GM12878 (cell line): ENCODE results near the gene KIF14. TPM values are rescaled to one million over a fixed set of nuclear protein-coding genes. Genes with fewer than 3 reads are reported as not detected.

Experiments used
- BMI1 ChIP-seq: fragments of 450-650 bp; IDR thresholded peaks from 2 replicates; pipeline ENCODE4 v1.6.1; 2016; ENCODE audit warnings: mild to moderate bottlenecking, moderate library complexity, borderline replicate concordance
- IKZF2 ChIP-seq, 2 experiments: fragments of 450-650 bp; IDR thresholded peaks; 2 replicates each; pipeline ENCODE4 v1.6.1; 2017; ENCODE audit warnings: mild to moderate bottlenecking in 2 of 2, moderate library complexity in 2 of 2
- NBN ChIP-seq: fragments of 450-650 bp; IDR thresholded peaks from 2 replicates; pipeline ENCODE4 v1.6.1; 2016
- YBX1 ChIP-seq: fragments of 450-650 bp; IDR thresholded peaks from 2 replicates; pipeline ENCODE4 v1.6.1; 2016; ENCODE audit warnings: antibody characterized with exemption
- polyA plus RNA-seq, 11 experiments: library from polyadenylated mRNA; depleted of rRNA in 4 of 11; unstranded in 6 of 11; stranded (reverse) in 5 of 11; fragments of >200 nt; fragmentation: Nextera tagmentation in 4 of 11; fragmentation: Illumina TruSeq in 1 of 11; extraction: Ambion mirVana in 4 of 11; extraction: Trizol in 1 of 11; gene quantifications; 1 replicate in 1 of 11; 2 replicates in 10 of 11; pipeline versions ENCODE4 v1.2.1 to v1.2.3, GENCODE V29; 2011 to 2016; ENCODE audit warnings: inconsistent platforms in 2 of 11, missing spikeins in 2 of 11, low read depth in 1 of 11
- total RNA-seq, 4 experiments: library from RNA; depleted of rRNA in 3 of 4; stranded (reverse); fragments of >200 nt in 3 of 4; fragmentation: Illumina TruSeq in 1 of 4; extraction: Trizol in 1 of 4; gene quantifications; 2 replicates each; pipeline versions ENCODE4 v1.2.1 to v1.2.3, GENCODE V29; 2013 to 2021
- TF ChIP-seq, protein P1 (sequence below): fragments of 450-650 bp; IDR thresholded peaks from 2 replicates; pipeline ENCODE4 v1.6.1; 2017; ENCODE audit warnings: mild to moderate bottlenecking, moderate library complexity
- TF ChIP-seq, protein P2 (sequence below): fragments of 450-650 bp; IDR thresholded peaks from 2 replicates; pipeline ENCODE4 v1.6.1; 2017; ENCODE audit warnings: mild to moderate bottlenecking, low read depth, inconsistent platforms; ENCODE audit not compliant: poor library complexity, severe bottlenecking
- TF ChIP-seq, protein P3 (sequence below): fragments of 450-650 bp; formaldehyde crosslinking; IDR thresholded peaks from 2 replicates; pipeline ENCODE4 v1.4.0; 2022; ENCODE audit warnings: mild to moderate bottlenecking, moderate library complexity

The KIF14 gene
- total and polyA plus RNA-seq, 10 of the 15 experiments (the other 5 are each of a cell fraction or from before 2014, with no cell fraction given), result 6.8 to 25.5 (median 14.4) TPM

DNA sequence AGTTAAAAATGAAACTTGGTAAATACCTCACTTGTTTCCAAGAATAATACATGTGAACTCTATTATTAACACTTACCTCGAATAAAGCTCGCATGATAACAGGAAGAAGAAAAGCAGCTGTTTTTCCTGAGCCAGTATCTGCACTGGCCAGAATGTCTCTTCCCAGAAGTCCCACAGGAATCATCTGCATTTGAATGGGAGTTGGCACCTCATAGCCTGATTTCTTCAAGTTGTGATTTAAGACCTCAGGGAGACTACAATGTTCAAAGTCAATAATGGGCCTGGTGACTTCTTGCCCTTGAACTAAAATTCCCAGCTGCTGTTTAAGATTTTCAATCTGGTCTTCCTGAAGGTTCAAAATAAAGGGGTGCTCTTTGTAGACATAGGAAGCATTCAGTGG lies 45.3 kb upstream of the KIF14 start (continued):
- TF ChIP-seq, protein P1, sequence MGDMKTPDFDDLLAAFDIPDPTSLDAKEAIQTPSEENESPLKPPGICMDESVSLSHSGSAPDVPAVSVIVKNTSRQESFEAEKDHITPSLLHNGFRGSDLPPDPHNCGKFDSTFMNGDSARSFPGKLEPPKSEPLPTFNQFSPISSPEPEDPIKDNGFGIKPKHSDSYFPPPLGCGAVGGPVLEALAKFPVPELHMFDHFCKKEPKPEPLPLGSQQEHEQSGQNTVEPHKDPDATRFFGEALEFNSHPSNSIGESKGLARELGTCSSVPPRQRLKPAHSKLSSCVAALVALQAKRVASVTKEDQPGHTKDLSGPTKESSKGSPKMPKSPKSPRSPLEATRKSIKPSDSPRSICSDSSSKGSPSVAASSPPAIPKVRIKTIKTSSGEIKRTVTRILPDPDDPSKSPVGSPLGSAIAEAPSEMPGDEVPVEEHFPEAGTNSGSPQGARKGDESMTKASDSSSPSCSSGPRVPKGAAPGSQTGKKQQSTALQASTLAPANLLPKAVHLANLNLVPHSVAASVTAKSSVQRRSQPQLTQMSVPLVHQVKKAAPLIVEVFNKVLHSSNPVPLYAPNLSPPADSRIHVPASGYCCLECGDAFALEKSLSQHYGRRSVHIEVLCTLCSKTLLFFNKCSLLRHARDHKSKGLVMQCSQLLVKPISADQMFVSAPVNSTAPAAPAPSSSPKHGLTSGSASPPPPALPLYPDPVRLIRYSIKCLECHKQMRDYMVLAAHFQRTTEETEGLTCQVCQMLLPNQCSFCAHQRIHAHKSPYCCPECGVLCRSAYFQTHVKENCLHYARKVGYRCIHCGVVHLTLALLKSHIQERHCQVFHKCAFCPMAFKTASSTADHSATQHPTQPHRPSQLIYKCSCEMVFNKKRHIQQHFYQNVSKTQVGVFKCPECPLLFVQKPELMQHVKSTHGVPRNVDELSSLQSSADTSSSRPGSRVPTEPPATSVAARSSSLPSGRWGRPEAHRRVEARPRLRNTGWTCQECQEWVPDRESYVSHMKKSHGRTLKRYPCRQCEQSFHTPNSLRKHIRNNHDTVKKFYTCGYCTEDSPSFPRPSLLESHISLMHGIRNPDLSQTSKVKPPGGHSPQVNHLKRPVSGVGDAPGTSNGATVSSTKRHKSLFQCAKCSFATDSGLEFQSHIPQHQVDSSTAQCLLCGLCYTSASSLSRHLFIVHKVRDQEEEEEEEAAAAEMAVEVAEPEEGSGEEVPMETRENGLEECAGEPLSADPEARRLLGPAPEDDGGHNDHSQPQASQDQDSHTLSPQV, result no peak
- no peak for TF ChIP-seq YBX1
- TF ChIP-seq BMI1, result no peak
- no peak for TF ChIP-seq IKZF2 (IDR thresholded peaks at IDR 0.05)
- TF ChIP-seq NBN, result no peak
- TF ChIP-seq, protein P2, sequence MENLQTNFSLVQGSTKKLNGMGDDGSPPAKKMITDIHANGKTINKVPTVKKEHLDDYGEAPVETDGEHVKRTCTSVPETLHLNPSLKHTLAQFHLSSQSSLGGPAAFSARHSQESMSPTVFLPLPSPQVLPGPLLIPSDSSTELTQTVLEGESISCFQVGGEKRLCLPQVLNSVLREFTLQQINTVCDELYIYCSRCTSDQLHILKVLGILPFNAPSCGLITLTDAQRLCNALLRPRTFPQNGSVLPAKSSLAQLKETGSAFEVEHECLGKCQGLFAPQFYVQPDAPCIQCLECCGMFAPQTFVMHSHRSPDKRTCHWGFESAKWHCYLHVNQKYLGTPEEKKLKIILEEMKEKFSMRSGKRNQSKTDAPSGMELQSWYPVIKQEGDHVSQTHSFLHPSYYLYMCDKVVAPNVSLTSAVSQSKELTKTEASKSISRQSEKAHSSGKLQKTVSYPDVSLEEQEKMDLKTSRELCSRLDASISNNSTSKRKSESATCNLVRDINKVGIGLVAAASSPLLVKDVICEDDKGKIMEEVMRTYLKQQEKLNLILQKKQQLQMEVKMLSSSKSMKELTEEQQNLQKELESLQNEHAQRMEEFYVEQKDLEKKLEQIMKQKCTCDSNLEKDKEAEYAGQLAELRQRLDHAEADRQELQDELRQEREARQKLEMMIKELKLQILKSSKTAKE, result no peak
- TF ChIP-seq, protein P3, sequence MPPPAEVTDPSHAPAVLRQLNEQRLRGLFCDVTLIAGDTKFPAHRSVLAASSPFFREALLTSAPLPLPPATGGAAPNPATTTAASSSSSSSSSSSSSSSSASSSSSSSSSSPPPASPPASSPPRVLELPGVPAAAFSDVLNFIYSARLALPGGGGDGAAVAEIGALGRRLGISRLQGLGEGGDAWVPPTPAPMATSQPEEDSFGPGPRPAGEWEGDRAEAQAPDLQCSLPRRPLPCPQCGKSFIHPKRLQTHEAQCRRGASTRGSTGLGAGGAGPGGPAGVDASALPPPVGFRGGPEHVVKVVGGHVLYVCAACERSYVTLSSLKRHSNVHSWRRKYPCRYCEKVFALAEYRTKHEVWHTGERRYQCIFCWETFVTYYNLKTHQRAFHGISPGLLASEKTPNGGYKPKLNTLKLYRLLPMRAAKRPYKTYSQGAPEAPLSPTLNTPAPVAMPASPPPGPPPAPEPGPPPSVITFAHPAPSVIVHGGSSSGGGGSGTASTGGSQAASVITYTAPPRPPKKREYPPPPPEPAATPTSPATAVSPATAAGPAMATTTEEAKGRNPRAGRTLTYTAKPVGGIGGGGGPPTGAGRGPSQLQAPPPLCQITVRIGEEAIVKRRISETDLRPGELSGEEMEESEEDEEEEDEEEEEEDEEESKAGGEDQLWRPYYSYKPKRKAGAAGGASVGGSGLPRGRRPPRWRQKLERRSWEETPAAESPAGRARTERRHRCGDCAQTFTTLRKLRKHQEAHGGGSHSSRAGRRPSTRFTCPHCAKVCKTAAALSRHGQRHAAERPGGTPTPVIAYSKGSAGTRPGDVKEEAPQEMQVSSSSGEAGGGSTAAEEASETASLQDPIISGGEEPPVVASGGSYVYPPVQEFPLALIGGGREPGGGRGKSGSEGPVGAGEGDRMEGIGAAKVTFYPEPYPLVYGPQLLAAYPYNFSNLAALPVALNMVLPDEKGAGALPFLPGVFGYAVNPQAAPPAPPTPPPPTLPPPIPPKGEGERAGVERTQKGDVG (CRISPR knock-in tag), result no peak
